Measurements from ENCODE around the gene PRR15L.

DNA sequence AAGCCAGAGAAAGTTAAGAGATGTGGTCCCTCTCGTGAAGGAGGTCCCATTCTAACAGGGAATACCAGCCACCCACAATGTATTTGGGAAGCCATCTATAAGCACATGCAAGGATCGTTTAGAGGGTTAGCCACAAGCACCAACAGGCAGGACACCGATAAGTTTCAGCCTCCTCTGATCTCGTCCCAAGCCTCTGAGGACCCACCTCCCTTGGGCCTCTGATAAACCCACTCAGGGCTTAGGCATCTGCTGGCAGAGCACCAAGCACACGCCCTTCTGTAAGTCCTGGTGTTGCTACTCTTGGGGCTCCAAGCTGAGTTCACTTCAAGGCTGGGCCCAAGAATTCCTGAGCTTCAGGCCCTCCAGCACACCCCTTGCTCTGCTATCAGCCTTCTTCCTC is 21.7 kb downstream of the PRR15L start:
- TF ChIP-seq POLR2A (IDR thresholded peaks at IDR 0.05), result no peak
- TF ChIP-seq, protein P1, sequence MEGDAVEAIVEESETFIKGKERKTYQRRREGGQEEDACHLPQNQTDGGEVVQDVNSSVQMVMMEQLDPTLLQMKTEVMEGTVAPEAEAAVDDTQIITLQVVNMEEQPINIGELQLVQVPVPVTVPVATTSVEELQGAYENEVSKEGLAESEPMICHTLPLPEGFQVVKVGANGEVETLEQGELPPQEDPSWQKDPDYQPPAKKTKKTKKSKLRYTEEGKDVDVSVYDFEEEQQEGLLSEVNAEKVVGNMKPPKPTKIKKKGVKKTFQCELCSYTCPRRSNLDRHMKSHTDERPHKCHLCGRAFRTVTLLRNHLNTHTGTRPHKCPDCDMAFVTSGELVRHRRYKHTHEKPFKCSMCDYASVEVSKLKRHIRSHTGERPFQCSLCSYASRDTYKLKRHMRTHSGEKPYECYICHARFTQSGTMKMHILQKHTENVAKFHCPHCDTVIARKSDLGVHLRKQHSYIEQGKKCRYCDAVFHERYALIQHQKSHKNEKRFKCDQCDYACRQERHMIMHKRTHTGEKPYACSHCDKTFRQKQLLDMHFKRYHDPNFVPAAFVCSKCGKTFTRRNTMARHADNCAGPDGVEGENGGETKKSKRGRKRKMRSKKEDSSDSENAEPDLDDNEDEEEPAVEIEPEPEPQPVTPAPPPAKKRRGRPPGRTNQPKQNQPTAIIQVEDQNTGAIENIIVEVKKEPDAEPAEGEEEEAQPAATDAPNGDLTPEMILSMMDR (IDR thresholded peaks at IDR 0.05), result no peak

Measured in adrenal gland (tissue), 5 donors.